Activated T-cell treated with anti-CD3 and anti-CD28 coated beads for 48 hours (primary cell): ENCODE results near the gene COL3A1.

Experiments
- DNase-seq: peaks from one replicate; pipeline ENCODE4 v3.0.0-alpha.2; 2020; ENCODE audit warnings: low read depth

The COL3A1 gene

DNA sequence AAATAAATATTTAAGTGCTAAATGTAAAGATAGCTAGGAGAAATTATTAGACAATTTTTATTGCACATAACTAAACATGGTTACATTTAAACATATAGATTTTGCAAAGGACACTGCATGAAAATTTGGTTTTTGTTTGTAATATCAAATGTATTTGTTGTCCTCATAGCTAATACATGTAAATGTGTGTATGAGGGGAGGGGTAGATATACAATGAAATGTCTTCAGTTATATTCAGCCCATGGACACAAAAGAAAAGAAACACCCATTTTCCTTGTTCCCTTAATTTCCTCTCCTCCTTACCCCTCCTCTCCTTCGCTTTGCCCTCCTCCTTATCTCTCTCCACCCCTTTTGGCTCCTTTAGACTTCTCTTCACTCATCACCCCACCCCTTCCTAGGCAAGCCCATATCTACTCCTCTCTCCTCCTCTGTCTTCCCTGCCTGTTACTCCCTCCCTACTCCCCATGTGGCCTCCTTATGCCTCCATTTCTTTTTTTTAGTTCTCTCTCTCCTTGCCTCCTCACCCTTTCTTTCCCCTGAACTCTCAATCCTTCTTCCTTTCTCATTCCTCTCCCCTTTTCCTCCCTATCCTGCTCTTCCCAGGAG, 1.4 kb downstream of the COL3A1 start:
- DNase-seq, result no peak

GRCh38 chr2:188976545-188977268, 2.5 kb downstream of the COL3A1 start:
- DNase-seq, result no peak

GRCh38 chr2:188977317-188977716, 3.1 kb downstream of the COL3A1 start:
- no peak for DNase-seq

GRCh38 chr2:188978291-188979081, 4.3 kb downstream of the COL3A1 start:
- no peak for DNase-seq

- DNase-seq, result no peak
Measured at GRCh38 chr2:188979187-188980114, 5.3 kb downstream of the COL3A1 start.

- DNase-seq, result no peak
Measured at GRCh38 chr2:188983427-188984064, 9.4 kb downstream of the COL3A1 start.

- no peak for DNase-seq
Measured at GRCh38 chr2:188984065-188984491, 9.9 kb downstream of the COL3A1 start.

GRCh38 chr2:188984680-188985079, 10.5 kb downstream of the COL3A1 start:
- no peak for DNase-seq

DNA sequence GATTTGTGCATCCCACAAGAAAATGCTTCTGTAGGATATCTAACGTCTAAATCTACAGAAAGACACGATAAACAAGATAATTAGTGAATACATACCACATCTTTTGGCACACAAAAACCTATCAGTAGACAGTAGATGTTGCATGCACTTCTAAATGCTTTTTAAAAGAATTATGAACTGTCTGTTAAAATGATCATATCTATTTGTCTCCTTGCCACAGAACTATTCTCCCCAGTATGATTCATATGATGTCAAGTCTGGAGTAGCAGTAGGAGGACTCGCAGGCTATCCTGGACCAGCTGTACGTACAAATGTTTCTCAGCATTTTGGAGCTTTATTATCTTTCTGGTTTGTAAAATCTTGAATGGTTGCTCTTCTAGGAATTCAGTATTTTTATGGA, 12.7 kb downstream of the COL3A1 start:
- no peak for DNase-seq

- DNase-seq, result no peak
Measured at GRCh38 chr2:188993247-188993646, 19.1 kb downstream of the COL3A1 start.

GRCh38 chr2:188997263-188997662, 23.1 kb downstream of the COL3A1 start:
- DNase-seq, result no peak

GRCh38 chr2:189000221-189000620, 26.0 kb downstream of the COL3A1 start:
- DNase-seq, result no peak

GRCh38 chr2:189002079-189002478, 27.9 kb downstream of the COL3A1 start:
- no peak for DNase-seq

DNA sequence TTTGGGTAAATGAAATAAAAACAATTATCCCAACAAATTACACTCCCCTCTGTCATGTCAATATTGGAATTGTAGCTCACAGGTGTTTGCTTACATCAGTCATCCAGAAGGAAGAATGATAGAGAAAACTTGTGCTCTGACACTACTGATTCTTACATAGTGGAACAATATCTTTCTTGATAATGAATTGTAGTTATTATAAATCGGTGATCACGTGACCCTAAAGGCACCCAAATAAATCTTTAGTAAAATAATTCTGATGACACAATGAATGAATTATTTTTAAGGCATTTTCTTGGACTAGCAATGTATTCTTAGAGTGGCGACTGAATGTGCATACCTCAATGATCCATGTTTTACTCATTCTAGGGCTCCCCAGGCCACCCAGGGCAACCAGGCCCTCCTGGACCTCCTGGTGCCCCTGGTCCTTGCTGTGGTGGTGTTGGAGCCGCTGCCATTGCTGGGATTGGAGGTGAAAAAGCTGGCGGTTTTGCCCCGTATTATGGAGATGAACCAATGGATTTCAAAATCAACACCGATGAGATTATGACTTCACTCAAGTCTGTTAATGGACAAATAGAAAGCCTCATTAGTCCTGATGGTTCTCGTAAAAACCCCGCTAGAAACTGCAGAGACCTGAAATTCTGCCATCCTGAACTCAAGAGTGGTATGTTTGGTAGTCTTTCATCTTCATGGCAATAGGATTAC, 34.5 kb downstream of the COL3A1 start:
- DNase-seq, result no peak

- DNase-seq, result no peak
Measured at GRCh38 chr2:189010536-189010935, 36.4 kb downstream of the COL3A1 start.

DNA sequence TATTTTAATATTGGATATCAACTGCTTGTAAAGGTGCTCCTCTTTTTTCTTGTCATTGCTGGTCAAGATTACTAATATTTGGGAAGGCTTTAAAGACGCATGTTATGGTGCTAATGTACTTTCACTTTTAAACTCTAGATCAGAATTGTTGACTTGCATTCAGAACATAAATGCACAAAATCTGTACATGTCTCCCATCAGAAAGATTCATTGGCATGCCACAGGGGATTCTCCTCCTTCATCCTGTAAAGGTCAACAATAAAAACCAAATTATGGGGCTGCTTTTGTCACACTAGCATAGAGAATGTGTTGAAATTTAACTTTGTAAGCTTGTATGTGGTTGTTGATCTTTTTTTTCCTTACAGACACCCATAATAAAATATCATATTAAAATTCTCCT, 38.2 kb downstream of the COL3A1 start:
- DNase-seq, result no peak

GRCh38 chr2:189013031-189013430, 38.9 kb downstream of the COL3A1 start:
- no peak for DNase-seq

- no peak for DNase-seq
Measured at GRCh38 chr2:189013671-189014448, 39.7 kb downstream of the COL3A1 start.

DNA sequence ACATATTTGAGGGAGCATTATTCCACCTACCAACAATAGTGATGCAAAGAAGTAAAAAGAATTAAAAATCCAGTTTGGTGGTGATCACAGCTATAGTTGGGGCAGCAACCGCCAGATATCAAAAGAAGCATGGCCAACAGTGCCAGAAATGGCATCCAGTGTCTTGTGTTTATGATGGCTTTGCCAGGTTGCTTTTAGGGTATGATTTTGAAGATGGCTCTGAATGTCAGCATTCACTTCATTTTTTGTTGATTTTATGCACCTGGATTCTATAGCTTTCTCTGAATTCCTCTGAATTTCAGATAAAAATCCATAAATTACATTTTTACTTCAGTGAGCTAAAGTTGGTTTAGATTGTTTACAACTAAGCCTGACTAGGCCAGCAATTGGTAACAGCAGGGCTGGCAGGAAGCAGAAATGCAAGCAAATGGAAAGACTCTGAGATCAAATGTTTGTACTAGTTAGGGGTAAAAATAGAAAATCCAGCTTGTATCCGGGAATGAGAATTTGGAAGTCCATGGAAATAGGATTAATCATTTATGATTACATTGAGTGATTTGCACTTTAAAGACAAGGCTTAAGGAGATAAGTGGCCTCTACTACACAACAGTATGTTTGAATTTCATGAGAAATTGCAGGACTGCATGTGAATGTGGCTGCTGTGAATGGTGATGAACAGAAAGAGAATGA, 40.4 kb downstream of the COL3A1 start:
- DNase-seq, result no peak
